Kidney epithelial cell (primary cell): ENCODE measurements around the gene SHB. TPM values are rescaled to one million over a fixed set of nuclear protein-coding genes. Genes with fewer than 3 reads are reported as not detected.

Source experiments
- DNase-seq: peaks from one replicate; pipeline ENCODE4 v3.0.0-alpha.2; 2010; ENCODE audit warnings: low read depth
- H3K27me3 ChIP-seq: 2 replicates; pipeline ENCODE4 v1.6.0; 2011; ENCODE audit warnings: low read length; ENCODE audit not compliant: control insufficient read depth, insufficient read depth
- H3K36me3 ChIP-seq: 2 replicates; pipeline ENCODE4 v1.5.1; 2011; ENCODE audit warnings: low read length; ENCODE audit not compliant: control insufficient read depth, insufficient read depth
- H3K4me3 ChIP-seq: 2 replicates; pipeline ENCODE4 v1.5.1; 2011; ENCODE audit warnings: low read depth, mild to moderate bottlenecking, control low read depth, low read length
- total RNA-seq: library from RNA; depleted of rRNA; stranded (reverse); fragments of >200 nt; gene quantifications from 2 replicates; pipeline ENCODE4 v1.2.3, GENCODE V29; 2015
- TF ChIP-seq, protein P1 (sequence below): IDR thresholded peaks from 2 replicates; pipeline ENCODE4 v1.5.1; 2011; ENCODE audit warnings: mild to moderate bottlenecking, moderate library complexity, low read length, control low read depth, inconsistent platforms; ENCODE audit not compliant: insufficient read depth, poor library complexity, severe bottlenecking

Gene SHB
- total RNA-seq, 1 donor from 2014 or later: 39.1 TPM

DNA sequence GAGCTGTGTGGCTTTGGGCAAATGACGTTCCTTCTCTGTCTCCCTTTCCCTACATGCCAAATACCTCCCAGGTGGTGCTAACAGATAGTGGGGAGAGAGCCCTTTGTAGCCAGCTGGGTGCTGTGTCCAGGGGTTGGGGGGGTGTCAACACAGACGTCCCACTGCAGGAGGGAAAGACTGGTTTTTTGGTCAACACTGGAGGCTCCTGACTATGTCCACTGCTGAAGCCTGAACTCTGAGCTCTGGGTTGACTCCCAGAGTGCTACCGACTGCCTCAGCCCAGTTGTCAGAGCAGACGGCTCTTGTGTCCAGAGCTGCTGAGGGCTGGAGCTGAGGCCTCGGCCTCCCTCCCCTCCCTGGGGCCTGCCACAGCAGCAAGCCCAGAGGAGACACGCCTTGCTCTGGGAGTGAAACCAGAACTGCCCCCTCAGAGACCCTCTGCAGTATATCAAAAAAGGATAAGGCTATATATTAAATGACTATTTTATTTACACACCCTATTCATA, 150.3 kb downstream of the SHB start:
- H3K36me3 ChIP-seq: peaks cover 2% of the 10 kb centered on the region
- H3K4me3 ChIP-seq: no peak overlapping the region
- no peak for DNase-seq
- TF ChIP-seq, protein P1, sequence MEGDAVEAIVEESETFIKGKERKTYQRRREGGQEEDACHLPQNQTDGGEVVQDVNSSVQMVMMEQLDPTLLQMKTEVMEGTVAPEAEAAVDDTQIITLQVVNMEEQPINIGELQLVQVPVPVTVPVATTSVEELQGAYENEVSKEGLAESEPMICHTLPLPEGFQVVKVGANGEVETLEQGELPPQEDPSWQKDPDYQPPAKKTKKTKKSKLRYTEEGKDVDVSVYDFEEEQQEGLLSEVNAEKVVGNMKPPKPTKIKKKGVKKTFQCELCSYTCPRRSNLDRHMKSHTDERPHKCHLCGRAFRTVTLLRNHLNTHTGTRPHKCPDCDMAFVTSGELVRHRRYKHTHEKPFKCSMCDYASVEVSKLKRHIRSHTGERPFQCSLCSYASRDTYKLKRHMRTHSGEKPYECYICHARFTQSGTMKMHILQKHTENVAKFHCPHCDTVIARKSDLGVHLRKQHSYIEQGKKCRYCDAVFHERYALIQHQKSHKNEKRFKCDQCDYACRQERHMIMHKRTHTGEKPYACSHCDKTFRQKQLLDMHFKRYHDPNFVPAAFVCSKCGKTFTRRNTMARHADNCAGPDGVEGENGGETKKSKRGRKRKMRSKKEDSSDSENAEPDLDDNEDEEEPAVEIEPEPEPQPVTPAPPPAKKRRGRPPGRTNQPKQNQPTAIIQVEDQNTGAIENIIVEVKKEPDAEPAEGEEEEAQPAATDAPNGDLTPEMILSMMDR: no peak
- H3K27me3 ChIP-seq: no peaks in the 10 kb centered on the region

DNA sequence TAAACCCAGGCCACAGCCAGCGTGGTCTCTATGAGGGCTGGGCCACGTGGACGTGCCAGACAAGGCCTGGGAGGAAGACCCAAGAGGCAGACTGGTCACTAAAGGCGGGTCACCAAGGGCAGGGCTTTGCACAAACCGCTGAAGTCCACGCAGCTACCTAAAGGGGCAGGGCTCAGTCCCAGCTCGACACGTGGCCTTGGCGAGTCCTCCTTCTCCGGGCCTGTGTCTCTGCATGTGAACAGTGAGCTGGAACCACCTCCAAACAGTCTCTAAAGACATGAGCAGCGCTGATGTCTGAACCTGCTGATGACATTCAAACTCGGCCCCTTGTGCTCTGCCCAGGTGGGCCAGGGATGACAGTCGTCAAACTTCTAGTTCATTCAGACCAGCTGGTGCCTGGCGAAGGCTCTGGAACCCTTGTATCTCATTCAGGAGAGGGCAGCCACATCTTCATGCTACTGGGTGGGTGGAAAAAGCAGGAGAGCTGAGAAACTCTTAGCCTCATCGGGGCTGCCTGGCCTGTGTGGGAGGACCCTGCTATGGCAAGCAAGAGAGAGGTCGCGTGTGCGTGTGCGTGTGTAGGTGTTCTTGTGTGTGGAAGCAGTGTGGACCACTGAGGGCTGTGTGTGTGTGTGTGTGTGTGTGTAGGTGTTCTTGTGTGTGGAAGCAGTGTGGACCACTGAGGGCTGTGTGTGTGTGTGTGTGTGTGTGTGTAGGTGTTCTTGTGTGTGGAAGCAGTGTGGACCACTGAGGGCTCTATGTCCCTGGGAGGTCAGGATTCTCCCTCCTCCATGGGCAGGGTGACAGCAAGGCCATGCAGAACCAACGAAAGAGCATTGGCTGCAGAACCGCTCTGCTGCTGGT, 151.0 kb downstream of the SHB start:
- peaks cover 2% of the 10 kb centered on the region for H3K36me3 ChIP-seq
- no peak for DNase-seq
- TF ChIP-seq, protein P1: no peak

DNA sequence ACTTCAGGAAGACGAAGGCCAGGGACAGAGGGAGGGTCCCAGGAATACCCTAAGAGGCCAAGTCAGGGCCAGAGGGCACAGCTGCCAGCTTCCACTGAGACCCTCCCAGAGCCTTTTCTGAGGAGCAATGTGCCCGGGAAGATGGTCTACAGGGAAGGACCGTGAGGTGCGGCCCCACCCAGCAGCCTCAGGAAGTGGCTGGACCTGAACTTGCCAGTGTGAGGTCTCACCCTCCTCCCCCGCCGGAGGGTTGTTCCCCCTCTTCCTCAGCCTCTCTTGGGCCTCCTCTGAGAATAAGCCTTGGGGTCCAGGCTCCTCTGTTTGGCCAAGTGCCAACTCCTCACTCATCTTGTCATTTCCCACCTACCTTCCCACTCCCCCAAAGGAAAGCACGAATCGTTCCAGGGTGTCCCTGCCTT, 151.7 kb downstream of the SHB start:
- Histone ChIP-seq H3K27me3 (no peaks in the 10 kb centered on the region), H3K4me3 (no peak overlapping the region), H3K36me3 (peaks cover 2% of the 10 kb centered on the region)
- DNase-seq: no peak
- TF ChIP-seq, protein P1: no peak

More for the DNA sequence above, 151.0 kb downstream of the SHB start:
- Histone ChIP-seq H3K4me3 (no peak overlapping the region), H3K27me3 (no peaks in the 10 kb centered on the region)

DNA sequence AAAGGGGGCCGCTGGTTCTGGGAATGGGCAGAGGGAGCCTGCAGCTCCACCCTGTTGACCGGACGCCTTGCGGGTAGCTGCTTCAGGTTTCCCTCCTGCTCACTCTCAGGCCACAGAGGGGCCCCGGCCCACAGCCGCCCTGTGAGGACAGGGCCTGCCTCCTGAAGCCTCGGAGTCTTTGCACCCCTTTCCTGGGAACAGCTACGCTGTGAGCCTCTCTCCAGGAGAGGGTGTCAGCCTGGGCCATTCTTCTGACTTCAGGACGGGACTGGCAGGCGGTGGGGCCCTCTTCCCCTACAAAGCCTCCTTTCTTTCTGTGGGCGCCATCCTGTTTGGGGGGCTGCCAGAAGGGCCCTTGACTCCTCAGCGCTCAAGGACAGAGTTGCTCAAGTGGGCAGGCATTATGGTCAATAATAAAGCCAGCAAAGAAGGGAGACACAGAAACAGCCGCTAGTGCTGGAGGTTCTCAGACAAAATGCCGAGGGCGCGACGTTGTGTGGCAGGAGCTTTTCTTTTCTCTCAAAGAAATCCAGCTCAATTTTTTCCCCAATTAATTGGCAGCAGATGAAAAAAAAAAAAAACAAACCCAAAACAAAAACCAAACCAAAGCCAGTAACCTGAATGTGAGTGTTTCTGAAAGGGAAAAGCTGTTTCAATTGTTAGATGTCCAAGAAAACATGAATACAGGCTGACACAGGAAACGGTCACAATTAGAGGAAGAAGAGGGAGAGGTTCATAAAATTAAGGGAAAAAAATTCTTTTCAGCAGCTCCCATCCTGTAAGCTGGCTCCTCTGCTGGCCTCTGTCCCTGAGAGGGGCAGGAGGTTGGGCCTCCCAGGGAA, 152.3 kb downstream of the SHB start:
- no peak overlapping the region for H3K4me3 ChIP-seq
- H3K36me3 ChIP-seq: peaks cover 2% of the 10 kb centered on the region
- no peaks in the 10 kb centered on the region for H3K27me3 ChIP-seq
- no peak for DNase-seq
- TF ChIP-seq, protein P1: no peak

DNA sequence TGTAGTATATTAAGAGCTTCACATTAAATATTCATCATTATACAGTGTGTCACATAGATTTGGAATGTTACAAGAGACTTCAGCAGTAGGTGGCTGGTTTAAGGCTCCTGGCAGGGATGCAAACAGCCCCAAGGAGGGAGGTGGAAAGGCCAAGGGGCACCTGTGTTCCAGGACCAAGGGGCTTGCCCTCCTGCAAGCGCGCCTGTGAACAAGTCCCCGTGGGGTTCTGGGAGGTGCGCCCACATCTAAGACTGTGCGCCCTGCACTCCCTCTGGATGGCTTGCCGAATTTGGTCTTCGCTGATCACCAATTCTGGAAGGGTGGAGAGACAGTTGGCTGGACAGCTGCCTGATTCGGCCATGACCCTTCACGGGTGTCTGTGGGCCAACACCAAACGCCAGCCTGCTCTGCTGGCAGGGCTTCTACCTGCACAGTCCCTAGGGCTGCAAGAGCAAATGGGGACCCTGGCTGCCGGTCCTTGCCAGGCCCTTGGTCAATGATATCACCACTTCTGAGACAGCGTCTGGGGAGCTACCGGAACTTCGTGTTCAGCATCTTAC, 153.0 kb downstream of the SHB start:
- H3K36me3 ChIP-seq: peaks cover 2% of the 10 kb centered on the region
- no peak overlapping the region for H3K4me3 ChIP-seq
- no peaks in the 10 kb centered on the region for H3K27me3 ChIP-seq
- TF ChIP-seq, protein P1: no peak
- no peak for DNase-seq
